ENCODE data around the gene SEC14L2. TPM values are rescaled to one million over a fixed set of nuclear protein-coding genes. Genes with fewer than 3 reads are reported as not detected.

The SEC14L2 gene
- total and polyA plus RNA-seq, 2 of the 4 experiments (the other 2 are of a cell fraction) = 38.7 to 54.8 TPM

DNA sequence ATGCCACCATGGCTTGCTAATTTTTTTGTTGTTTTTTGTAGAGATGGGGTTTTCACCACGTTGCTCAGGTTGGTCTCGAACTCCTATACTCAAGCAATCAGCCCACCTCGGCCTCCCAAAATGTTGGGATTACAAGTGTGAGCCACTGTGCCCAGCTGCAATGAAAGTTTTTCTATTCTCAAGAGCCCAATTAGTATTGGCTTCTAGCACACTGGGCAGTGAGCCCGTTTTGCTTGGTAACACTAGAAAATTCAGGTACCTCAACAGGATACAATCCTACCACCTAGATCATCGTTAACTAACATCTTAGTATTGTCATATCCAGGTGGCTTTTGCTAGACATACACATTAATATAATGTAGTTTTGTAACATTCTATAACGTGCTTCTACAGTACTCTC, 56.0 kb downstream of the SEC14L2 start:
- ChIA-PET POLR2A (ENCODE audit: unreplicated experiment) (no interaction called here), CTCF (no interaction called here)
- Histone ChIP-seq H3K36me3 (ENCODE audit: control insufficient read depth, insufficient read depth, low read length) (no peaks in the 10 kb centered on the region), H2BK120ac (ENCODE audit: low read depth, low read length) (no peak overlapping the region), H4K8ac (ENCODE audit: low read depth in 2 of 2, low read length in 2 of 2) (no peak overlapping the region), H4K20me1 (ENCODE audit: insufficient read depth, low read length) (no peaks in the 10 kb centered on the region), H3K4me2 (ENCODE audit: low read depth, low read length) (no peak overlapping the region), H3K9me1 (ENCODE audit: insufficient read depth, low read length) (no peaks in the 10 kb centered on the region), H4K5ac (ENCODE audit: low read depth, low read length) (no peak overlapping the region), H2BK20ac (ENCODE audit: low read depth, low read length) (no peak overlapping the region), H3K4me1 (ENCODE audit: control insufficient read depth, insufficient read depth, low read length) (no peaks in the 10 kb centered on the region), H3K27me3 (ENCODE audit: control insufficient read depth, insufficient read depth, low read length) (peaks cover 32% of the 10 kb centered on the region), H3K18ac (ENCODE audit: low read depth, low read length) (no peak overlapping the region), H2AK9ac (replicated peaks; ENCODE audit: low read depth, low read length, poor library complexity) (no peak overlapping the region), H3K27ac (ENCODE audit: insufficient read depth, low read length) (no peak overlapping the region), H3K9ac (ENCODE audit: low read depth, low read length) (no peak overlapping the region), H3K4ac (ENCODE audit: low read depth, low read length) (no peak overlapping the region), H2BK5ac (ENCODE audit: low read depth, low read length, poor library complexity, severe bottlenecking) (no peak overlapping the region), H3K9me3 (ENCODE audit: control insufficient read depth, insufficient read depth, low read length) (no peaks in the 10 kb centered on the region), H3K4me3 (ENCODE audit: insufficient read depth, low read depth, low read length) (no peak overlapping the region), H2AK5ac (ENCODE audit: low read depth, low read length) (no peak overlapping the region), H2BK15ac (ENCODE audit: low read depth, low read length) (no peak overlapping the region), H3K14ac (replicated peaks; ENCODE audit: low read depth, low read length) (no peak overlapping the region), H3K23ac (ENCODE audit: low read depth, low read length) (no peak overlapping the region), H3K79me1 (ENCODE audit: low read depth in 1 of 2, low read length in 2 of 2) (no peaks in the 10 kb centered on the region), H4K91ac (ENCODE audit: insufficient read depth, low read depth, low read length) (no peak overlapping the region), H3K56ac (ENCODE audit: extremely low read depth, insufficient read depth, low read length) (no peak overlapping the region), H2AFZ (replicated peaks; ENCODE audit: low read length, poor library complexity) (no peak overlapping the region)
- WGBS, 2 experiments (ENCODE audit: extremely low coverage in 2 of 2, insufficient read length in 1 of 2) = no CpG with 5 or more reads among the region's 6 CpGs
- no TSS peak for BruUV-seq (replicated peaks)
- intact Hi-C loops (cut with micrococcal nuclease) (no loop called here), in situ Hi-C loops (cut with MboI; ENCODE audit: low sequenced_read_pairs) (no loop called here), dilution Hi-C loops (cut with HindIII; ENCODE audit: low sequenced_read_pairs, unreplicated experiment) (no loop called here)
- TF ChIP-seq SMC3 (IDR thresholded peaks at IDR 0.05; ENCODE audit: low read depth, low read length) (no peak), CEBPB (IDR thresholded peaks at IDR 0.05; ENCODE audit: low read depth, low read length) (no peak), CHD1 (IDR thresholded peaks at IDR 0.05; ENCODE audit: low read depth, low read length) (no peak), FOS (IDR thresholded peaks at IDR 0.05; ENCODE audit: low read depth, low read length) (no peak), RAD21 (IDR thresholded peaks at IDR 0.05; ENCODE audit: low read length) (no peak), POLR2A (IDR thresholded peaks at IDR 0.05; ENCODE audit: low read depth, low read length) (no peak), RCOR1 (IDR thresholded peaks at IDR 0.05; ENCODE audit: insufficient replicate concordance, low read length) (no peak), MAFK (IDR thresholded peaks at IDR 0.05; ENCODE audit: low read depth, low read length) (no peak), RFX5 (IDR thresholded peaks at IDR 0.05; ENCODE audit: low read depth, low read length) (no peak), NFE2L2 (IDR thresholded peaks at IDR 0.05; ENCODE audit: low read depth, low read length) (no peak), MAZ (IDR thresholded peaks at IDR 0.05; ENCODE audit: borderline replicate concordance, low read depth, low read length) (no peak), BHLHE40 (IDR thresholded peaks at IDR 0.05; ENCODE audit: low read depth, low read length) (no peak), MXI1 (IDR thresholded peaks at IDR 0.05; ENCODE audit: borderline replicate concordance, low read depth, low read length) (no peak)
- TF ChIP-seq, protein P1, sequence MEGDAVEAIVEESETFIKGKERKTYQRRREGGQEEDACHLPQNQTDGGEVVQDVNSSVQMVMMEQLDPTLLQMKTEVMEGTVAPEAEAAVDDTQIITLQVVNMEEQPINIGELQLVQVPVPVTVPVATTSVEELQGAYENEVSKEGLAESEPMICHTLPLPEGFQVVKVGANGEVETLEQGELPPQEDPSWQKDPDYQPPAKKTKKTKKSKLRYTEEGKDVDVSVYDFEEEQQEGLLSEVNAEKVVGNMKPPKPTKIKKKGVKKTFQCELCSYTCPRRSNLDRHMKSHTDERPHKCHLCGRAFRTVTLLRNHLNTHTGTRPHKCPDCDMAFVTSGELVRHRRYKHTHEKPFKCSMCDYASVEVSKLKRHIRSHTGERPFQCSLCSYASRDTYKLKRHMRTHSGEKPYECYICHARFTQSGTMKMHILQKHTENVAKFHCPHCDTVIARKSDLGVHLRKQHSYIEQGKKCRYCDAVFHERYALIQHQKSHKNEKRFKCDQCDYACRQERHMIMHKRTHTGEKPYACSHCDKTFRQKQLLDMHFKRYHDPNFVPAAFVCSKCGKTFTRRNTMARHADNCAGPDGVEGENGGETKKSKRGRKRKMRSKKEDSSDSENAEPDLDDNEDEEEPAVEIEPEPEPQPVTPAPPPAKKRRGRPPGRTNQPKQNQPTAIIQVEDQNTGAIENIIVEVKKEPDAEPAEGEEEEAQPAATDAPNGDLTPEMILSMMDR (conservative IDR thresholded peaks at IDR 0.05; ENCODE audit: low read depth, low read length) = no peak
- TF ChIP-seq, protein P2, sequence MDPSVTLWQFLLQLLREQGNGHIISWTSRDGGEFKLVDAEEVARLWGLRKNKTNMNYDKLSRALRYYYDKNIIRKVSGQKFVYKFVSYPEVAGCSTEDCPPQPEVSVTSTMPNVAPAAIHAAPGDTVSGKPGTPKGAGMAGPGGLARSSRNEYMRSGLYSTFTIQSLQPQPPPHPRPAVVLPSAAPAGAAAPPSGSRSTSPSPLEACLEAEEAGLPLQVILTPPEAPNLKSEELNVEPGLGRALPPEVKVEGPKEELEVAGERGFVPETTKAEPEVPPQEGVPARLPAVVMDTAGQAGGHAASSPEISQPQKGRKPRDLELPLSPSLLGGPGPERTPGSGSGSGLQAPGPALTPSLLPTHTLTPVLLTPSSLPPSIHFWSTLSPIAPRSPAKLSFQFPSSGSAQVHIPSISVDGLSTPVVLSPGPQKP (IDR thresholded peaks at IDR 0.05; ENCODE audit: borderline replicate concordance, low read depth, low read length) = no peak
- TF ChIP-seq, protein P3, sequence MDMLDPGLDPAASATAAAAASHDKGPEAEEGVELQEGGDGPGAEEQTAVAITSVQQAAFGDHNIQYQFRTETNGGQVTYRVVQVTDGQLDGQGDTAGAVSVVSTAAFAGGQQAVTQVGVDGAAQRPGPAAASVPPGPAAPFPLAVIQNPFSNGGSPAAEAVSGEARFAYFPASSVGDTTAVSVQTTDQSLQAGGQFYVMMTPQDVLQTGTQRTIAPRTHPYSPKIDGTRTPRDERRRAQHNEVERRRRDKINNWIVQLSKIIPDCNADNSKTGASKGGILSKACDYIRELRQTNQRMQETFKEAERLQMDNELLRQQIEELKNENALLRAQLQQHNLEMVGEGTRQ (IDR thresholded peaks at IDR 0.05; ENCODE audit: low read depth, low read length) = no peak
- no peak for DNase-seq
- no peak for ATAC-seq (ENCODE audit: low read depth)
